HCEC 1CT (cell line): ENCODE data around the gene TESK2.
A peak's percentile ranks its signal among the peaks of the same experiment; 100 is the strongest.
"Not testable (repeated sequence)": the region's sequence is repeated elsewhere in the genome, so short reads cannot be mapped to it uniquely, and the experiment has no call there.

Source experiments
- DNase-seq: peaks from one replicate; pipeline ENCODE4 v3.0.0-alpha.2; 2017

The TESK2 gene

GRCh38 chr1:45508295-45509151 lies 17.6 kb upstream of the TESK2 start:
- peak; percentile 34 for DNase-seq

DNA sequence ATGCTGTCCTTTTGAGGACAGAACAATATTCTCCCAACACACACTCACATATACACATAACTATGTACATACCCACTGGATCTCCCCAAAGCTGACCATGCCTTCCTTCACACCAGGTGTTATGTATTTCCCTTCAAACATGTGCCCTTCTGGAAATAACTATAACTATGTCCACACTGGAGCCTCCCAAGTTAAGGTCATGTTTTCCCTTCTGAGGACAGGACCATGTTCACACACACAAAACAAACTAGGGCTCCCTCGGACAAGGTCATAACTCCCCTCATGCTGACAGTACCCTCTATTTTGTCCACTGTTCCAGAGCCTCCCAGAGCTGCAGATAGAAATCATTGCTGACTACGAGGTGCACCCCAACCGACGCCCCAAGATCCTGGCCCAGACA lies 16.9 kb upstream of the TESK2 start:
- no peak for DNase-seq

GRCh38 chr1:45507195-45507594 lies 16.2 kb upstream of the TESK2 start:
- no peak for DNase-seq

- no peak for DNase-seq
Observed at GRCh38 chr1:45503462-45504360, 12.7 kb upstream of the TESK2 start.

DNA sequence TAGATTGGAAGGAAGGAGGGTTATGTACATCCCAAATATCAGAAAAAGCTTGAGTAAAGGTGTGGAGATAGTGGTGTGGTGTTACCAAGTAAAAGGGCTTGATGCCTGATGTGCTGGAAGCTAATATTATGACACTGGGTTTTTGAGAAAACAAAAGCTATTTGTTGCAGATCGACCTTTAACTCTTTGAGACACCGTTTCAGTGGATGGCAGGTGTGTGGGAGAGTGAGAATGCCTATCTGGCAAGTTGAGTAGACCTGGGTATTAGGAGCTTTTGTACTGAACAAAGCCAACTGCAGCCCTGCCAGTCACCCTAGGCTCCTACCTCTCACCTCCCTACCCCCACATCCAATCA lies 10.5 kb upstream of the TESK2 start:
- DNase-seq: no peak

DNA sequence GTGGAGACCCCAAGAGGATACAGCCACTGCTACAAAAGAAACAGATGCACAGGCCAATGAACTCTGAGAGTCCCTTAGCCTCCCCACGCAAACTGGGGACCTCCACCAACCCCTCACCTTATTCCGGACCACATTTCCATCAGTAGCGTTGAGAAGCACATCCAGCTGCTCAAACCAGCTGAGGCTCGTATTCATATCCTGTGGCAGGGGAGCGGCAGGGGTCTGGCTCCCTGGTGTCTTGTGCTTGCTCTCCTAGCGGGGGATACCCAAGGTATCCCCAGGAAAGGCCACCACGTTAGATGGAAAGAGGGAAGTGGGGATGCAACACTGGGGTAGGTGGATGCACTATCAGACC lies 8.4 kb upstream of the TESK2 start:
- no peak for DNase-seq

GRCh38 chr1:45498279-45498678 lies 7.3 kb upstream of the TESK2 start:
- no peak for DNase-seq

GRCh38 chr1:45493116-45493697 lies 2.2 kb upstream of the TESK2 start:
- DNase-seq: peak; percentile 40

GRCh38 chr1:45492691-45493090 lies 1.7 kb upstream of the TESK2 start:
- no peak for DNase-seq

DNA sequence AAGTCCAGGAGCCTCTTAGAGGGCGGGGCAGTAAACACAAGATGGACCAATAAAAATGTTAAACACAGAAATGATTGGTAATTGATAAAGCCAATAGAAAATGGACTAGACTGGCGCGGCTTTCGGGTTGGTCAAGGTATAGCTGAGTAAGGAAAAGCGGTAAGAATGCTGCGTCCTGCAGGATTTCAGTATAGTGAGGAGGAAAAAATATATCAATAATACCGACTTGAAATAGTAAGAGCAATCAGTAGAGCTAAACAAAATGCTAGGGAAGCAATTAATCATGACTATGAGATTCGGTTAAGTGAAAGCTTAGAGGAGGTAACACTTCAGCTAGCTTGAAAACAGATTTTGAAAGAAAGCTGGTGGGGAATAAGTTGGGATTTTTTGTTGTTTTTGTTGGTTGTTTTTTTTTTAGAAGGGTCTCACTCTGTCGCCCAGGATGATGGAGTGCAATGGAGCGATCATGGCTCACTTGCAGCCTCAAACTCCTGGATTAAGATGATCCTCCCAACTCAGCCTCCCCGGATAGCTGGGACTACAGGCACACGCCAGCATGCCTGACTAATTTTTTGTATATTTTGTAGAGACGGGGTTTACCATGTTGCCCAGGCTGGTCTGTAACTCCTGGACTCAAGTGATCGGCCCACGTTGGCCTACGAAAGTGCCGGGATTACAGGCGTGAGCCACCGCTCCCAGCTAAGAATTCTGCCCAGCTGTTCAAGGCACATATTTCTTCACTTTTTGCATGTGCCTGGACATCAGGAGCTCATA lies 711 bp upstream of the TESK2 start:
- DNase-seq: no peak

- DNase-seq: peak; percentile 13
Observed at GRCh38 chr1:45490121-45490625, 790 bp downstream of the TESK2 start.

GRCh38 chr1:45489379-45489778 lies 1.6 kb downstream of the TESK2 start:
- DNase-seq: not testable (repeated sequence)

- no peak for DNase-seq
Observed at GRCh38 chr1:45488666-45489377, 2.1 kb downstream of the TESK2 start.

- no peak for DNase-seq
Observed at GRCh38 chr1:45485949-45486348, 5.0 kb downstream of the TESK2 start.

DNA sequence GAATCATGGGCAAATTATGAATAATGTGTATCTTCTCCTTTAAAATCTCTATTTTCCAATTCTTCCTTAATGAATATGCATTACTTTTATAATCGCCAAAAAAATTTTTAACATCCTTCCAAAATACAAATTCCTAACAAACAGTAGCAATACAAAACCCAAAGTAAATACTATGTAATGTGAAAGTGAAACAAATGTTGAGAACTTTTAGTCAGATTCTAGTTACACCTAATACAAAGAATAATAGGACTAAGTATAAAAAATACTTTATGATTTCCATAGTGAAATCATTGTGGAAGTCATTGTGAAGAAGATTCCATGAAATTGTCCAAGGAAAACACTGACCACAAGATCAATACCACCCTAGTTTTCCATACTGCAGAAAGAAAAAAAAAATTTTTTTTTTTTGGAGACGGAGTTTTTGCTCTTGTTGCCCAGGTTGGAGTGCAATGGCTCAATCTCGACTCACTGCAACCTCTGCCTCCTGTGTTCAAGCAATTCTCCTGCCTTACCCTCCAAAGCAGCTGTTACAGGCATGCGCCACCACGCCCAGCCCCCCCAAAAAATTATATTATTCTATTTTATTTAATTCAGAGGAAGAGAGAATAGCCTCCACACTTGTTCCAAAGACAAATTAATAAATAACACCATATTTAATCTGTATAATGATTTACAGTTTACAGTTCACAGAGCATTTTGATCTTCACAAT lies 11.8 kb downstream of the TESK2 start:
- DNase-seq: no peak

DNA sequence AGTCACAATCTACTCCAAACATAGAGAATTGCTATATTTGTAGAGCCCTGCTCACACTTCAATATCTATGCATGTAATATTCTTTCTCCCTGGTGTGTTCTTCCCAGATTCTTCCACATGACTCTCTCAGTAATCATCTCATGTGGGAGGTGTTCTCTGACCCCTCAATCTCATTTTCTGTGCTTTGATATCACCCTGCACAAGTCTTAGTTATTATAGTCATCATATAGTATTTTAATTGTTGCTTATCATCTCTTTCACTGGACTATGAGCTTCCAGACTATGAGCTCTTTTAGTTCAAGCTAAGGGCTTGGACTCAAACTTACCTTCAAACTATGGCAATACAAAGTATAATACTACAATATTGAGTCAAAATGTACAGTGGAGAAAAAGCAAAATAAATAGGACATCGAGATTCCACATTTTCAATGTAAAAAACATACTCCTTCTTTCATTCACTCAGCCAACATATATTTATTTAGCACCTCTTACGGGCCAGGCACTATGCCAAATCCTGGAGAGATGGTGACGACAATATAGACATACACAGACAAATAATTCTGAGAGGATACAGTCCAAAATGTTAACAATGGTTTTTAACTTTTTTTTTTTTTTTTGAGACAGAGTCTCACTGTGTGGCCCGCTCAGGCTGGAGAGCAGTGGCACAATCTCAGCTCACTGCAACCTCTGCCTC lies 12.7 kb downstream of the TESK2 start:
- no peak for DNase-seq

DNA sequence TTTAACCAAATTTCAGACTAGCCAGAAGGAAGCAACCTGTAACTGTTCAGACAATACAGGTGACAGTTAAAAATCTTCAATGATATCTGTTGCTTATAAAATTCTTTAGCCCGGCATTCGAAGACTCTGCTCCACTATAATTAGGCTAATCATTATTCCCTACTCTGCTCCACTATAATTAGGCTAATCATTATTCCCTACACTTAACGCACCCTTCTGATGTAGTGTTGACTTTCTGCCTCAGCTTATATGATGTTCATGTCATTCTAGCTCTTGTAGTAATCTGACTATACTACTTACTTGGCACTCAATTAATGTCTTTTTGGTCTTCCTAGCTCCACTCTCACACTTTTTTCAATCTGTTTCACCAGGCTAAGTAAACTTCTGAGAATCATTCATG lies 13.3 kb downstream of the TESK2 start:
- no peak for DNase-seq

- not testable (repeated sequence) for DNase-seq
Observed at GRCh38 chr1:45474194-45474593, 16.8 kb downstream of the TESK2 start.

GRCh38 chr1:45473302-45473701 lies 17.7 kb downstream of the TESK2 start:
- DNase-seq: no peak

- DNase-seq: no peak
Observed at GRCh38 chr1:45470306-45470798, 20.6 kb downstream of the TESK2 start.

DNA sequence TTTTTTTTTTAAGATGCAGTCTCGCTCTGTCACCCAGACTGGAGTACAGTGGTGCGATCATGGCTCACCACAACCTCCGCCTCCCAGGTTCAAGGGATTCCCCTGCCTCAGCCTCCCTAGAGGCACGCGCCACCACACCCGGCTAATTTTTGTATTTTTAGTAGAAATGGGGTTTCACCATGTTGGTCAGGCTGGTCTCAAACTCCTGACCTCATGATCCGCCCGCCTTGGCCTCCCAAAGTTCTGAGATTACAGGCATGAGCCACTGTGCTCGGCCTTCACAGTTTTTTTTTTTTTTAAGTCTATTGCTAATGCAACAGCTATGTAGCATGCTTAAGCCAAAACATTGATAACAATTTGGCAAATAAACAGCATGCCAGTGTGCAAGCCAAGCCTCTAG lies 23.6 kb downstream of the TESK2 start:
- not testable (repeated sequence) for DNase-seq
